ENCODE results near the gene ASTL. TPM values are rescaled to one million over a fixed set of nuclear protein-coding genes. Genes with fewer than 3 reads are reported as not detected.

Gene ASTL
- not detected for total RNA-seq

DNA sequence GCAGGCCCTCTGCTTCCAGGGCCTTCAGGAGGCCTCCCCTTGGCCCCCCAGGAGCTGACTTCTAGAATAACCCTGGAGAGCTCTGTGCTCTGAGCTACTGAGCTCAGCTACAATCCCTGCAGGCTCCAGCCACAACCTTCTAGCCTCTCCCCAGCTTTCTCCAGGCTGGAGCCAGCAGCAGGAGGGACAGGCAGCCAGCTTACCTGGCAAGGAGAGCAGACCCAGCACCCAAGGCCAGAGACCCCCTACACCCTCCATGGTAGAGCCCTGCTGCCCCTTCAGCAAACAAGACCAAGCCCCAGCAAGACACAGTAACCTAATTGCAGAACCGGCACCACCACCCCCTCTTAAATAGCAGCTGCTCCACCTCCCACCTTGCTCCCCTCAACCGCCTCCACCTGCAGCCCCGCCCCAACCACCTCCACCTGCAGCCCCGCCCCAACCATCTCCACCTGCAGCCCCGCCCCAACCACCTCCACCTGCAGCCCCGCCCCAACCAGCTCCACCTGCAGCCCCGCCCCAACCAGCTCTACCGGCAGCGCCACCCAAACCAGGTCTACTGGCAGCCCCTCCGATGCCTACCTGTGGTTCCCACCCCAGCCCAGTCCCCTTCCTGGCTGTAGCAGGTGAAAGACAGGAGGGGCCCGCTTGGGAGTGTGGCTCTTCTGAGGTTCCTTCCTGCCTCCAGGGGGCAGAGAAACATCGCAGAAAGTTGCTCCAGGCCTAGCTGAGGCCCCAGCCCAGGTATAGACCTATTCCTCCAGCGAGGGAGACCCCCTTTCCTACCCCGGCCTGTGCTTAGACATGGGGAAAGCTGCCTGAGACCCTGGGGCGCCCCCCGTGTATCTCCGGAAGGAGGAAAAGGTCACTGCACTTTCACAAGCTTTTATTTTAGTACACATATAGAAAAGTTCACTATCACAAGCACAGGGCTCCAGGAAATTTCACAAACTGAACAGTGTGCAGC is at the start of gene ASTL:
TSS of gene ASTL (minus strand) at position 324 of the 967 bp plus-strand sequence. CDS start at position 258, 66 bp downstream.

DNA sequence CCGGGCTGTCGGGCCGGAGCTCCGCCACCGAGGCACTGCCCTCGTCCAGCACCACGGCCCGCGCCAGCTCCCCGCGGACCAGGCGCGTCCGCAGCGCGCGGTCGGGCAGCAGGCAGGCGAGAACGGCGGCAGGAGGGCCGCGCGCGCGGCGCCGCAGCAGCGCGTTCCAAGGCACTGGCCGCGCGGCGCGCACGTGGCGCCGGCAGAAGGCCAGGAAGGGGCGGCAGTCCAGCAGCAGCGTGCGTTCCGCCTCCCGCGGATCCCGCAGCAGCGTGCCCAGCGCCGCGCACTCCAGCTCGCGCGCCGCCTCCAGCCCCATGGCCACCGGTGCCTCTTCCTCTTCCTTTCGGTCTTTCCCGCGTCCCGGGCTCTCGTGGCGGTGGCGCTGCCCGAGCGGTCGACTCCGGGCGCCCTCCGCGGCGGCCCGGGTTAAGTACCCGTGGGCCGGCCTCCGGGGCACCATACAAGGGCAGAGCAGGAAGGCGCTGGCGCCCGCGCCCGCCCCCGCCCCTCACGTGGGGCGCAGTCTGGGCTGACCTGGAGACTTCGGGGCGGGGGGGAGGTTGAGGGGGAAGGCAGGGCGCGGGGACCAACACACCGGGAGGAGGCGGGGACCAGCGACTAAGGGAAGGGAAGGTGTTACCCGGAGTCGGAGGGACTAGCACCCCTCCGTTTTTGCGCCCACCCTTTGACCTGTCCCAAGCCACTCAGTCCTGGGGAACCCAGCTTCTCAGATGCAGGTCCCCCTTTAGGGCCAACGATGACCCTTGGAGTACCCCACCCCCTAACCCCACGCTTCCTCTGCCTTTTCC is 6.9 kb upstream of the ASTL start, which contains the start of gene DUSP2:
TSS of gene DUSP2 (minus strand) at position 405 of the 812 bp plus-strand sequence. CDS start at position 319, 86 bp downstream.

DNA sequence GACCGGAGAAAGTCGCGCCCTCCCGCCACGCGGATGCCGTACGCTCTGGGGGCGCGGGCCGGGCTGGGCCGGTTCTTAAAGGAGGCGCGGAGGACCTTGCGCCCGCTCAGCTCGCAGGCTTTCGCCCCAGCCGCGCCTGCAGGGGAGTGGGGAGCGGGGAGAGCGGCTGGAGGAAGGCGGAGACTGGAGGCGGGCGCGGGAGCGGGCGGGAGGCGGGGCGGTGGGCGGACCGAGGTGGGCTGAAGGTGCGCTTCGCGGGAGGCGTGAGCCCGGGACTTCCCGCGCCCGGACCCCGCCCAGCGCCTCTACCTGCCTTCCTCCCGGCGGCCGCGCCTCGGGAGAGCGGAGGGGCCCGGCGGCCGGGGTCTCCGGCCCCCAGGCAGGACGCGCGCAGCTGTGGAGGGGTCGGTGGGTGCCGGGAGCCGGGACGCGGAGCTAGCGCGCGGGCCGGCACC is 21.9 kb downstream of the ASTL start, which contains the start of gene ADRA2B:
TSS of gene ADRA2B (minus strand) at position 148 of the 455 bp plus-strand sequence. CDS start 422 bp downstream, outside the sequence.

Other genes starting within 250 kb of the ASTL start
- gene ANKRD36C, start 146.7 kb downstream of the ASTL start, total RNA-seq: 589 TPM
- gene GPAT2, start 103.6 kb downstream of the ASTL start, total RNA-seq: 3.1 TPM
- gene ADRA2B, start 21.9 kb downstream of the ASTL start, total RNA-seq: not detected
- 4.4 TPM for gene DUSP2, start 6.9 kb upstream of the ASTL start, total RNA-seq
- 183 TPM for gene STARD7, start 70.3 kb upstream of the ASTL start, total RNA-seq
- 21.3 TPM for gene TMEM127, start 127.5 kb upstream of the ASTL start, total RNA-seq
- gene CIAO1, start 127.7 kb upstream of the ASTL start, total RNA-seq: 93.9 TPM
- gene SNRNP200, start 167.0 kb upstream of the ASTL start, total RNA-seq: 102 TPM
- 4.7 TPM for gene ITPRIPL1, start 186.8 kb upstream of the ASTL start, total RNA-seq
- 5.6 TPM for gene NCAPH, start 197.3 kb upstream of the ASTL start, total RNA-seq